Measurements from ENCODE around the gene IDH3B.

IDH3B gene

GRCh38 chr20:2663364-2663886 is 591 bp downstream of the IDH3B start:
- Histone ChIP-seq H4K20me1 (ENCODE audit: insufficient read depth, low read length) (0 out of 2 replicates have a peak, but pooled peaks cover 10% of the 10 kb centered on the region), H2AFZ (ENCODE audit: low read depth, low read length) (no peak overlapping the region; the same call in 1 of the 2 replicates), H3K27ac (ENCODE audit: low read length) (0 out of 2 replicates have a peak overlapping the region, but pooled peaks have one; percentile 18), H3K9me3 (ENCODE audit: insufficient read depth, low read length) (no peaks in the 10 kb centered on the region), H3K4me1 (ENCODE audit: low read length) (peaks cover 11% of the 10 kb centered on the region), H3K4me2 (ENCODE audit: low read length) (peak overlapping the region; percentile 88), H3K36me3 (replicated peaks; ENCODE audit: low read depth, low read length) (peaks cover 28% of the 10 kb centered on the region), H3K4me3 (ENCODE audit: low read length) (peak overlapping the region; percentile 89), H3K79me2 (ENCODE audit: low read length) (peaks cover 18% of the 10 kb centered on the region), H3K9ac (ENCODE audit: low read length) (peak overlapping the region; percentile 84), H3K27me3 (ENCODE audit: low read depth, low read length) (no peaks in the 10 kb centered on the region)
- TF ChIP-seq EZH2phosphoT487 (IDR thresholded peaks at IDR 0.05; ENCODE audit: low read depth) (no peak), CTCF (IDR thresholded peaks at IDR 0.05; ENCODE audit: low read depth, low read length) (no peak)

- Histone ChIP-seq H3K4me1 (ENCODE audit: low read length) (peaks cover 11% of the 10 kb centered on the region), H3K27ac (ENCODE audit: low read length) (no peak overlapping the region), H3K9ac (ENCODE audit: low read length) (no peak overlapping the region), H3K9me3 (ENCODE audit: insufficient read depth, low read length) (no peaks in the 10 kb centered on the region), H3K4me2 (ENCODE audit: low read length) (no peak overlapping the region), H3K36me3 (replicated peaks; ENCODE audit: low read depth, low read length) (peaks cover 64% of the 10 kb centered on the region), H2AFZ (ENCODE audit: low read depth, low read length) (no peak overlapping the region), H3K27me3 (ENCODE audit: low read depth, low read length) (no peaks in the 10 kb centered on the region), H3K79me2 (ENCODE audit: low read length) (peaks cover 46% of the 10 kb centered on the region), H3K4me3 (ENCODE audit: low read length) (no peak overlapping the region), H4K20me1 (ENCODE audit: insufficient read depth, low read length) (peaks cover 49% of the 10 kb centered on the region)
- TF ChIP-seq EZH2phosphoT487 (IDR thresholded peaks at IDR 0.05; ENCODE audit: low read depth) (no peak), CTCF (IDR thresholded peaks at IDR 0.05; ENCODE audit: low read depth, low read length) (no peak)
Measured at GRCh38 chr20:2659547-2659946, 4.5 kb downstream of the IDH3B start.

GRCh38 chr20:2658414-2659354 is 5.3 kb downstream of the IDH3B start:
- H3K36me3 ChIP-seq (replicated peaks; ENCODE audit: low read depth, low read length), result peaks cover 73% of the 10 kb centered on the region
- peaks cover 57% of the 10 kb centered on the region for H4K20me1 ChIP-seq (ENCODE audit: insufficient read depth, low read length)
- no peak overlapping the region for H3K27ac ChIP-seq (ENCODE audit: low read length)

More at GRCh38 chr20:2658414-2659354, 5.3 kb downstream of the IDH3B start:
- no peaks in the 10 kb centered on the region for H3K27me3 ChIP-seq (ENCODE audit: low read depth, low read length)
- H3K79me2 ChIP-seq (ENCODE audit: low read length), result peaks cover 47% of the 10 kb centered on the region
- TF ChIP-seq EZH2phosphoT487 (IDR thresholded peaks at IDR 0.05; ENCODE audit: low read depth), result no peak
- TF ChIP-seq CTCF (IDR thresholded peaks at IDR 0.05; ENCODE audit: low read depth, low read length), result no peak
- no peak overlapping the region for H3K4me2 ChIP-seq (ENCODE audit: low read length)
- H2AFZ ChIP-seq (ENCODE audit: low read depth, low read length), result no peak overlapping the region
- H3K4me3 ChIP-seq (ENCODE audit: low read length), result no peak overlapping the region
- H3K9ac ChIP-seq (ENCODE audit: low read length), result no peak overlapping the region
- no peaks in the 10 kb centered on the region for H3K9me3 ChIP-seq (ENCODE audit: insufficient read depth, low read length)
- H3K4me1 ChIP-seq (ENCODE audit: low read length), result peaks cover 18% of the 10 kb centered on the region
